Suprapubic skin (tissue), 4 donors: Measurements from ENCODE around the gene BLZF1. TPM values are rescaled to one million over a fixed set of nuclear protein-coding genes. Genes with fewer than 3 reads are reported as not detected.

Source experiments
- DNase-seq, 2 donors: peaks; one replicate each; pipeline ENCODE4 v3.0.0-alpha.2; 2019; ENCODE audit warnings: low spot score in 2 of 2
- H3K27ac ChIP-seq: fragments of 200-600 bp; sonication (generic); one replicate; pipeline ENCODE4 v1.5.1; 2019
- H3K27me3 ChIP-seq: fragments of 200-600 bp; sonication (generic); one replicate; pipeline ENCODE4 v1.5.1; 2019
- H3K36me3 ChIP-seq: fragments of 200-600 bp; sonication (generic); one replicate; pipeline ENCODE4 v1.5.1; 2019
- H3K4me1 ChIP-seq: fragments of 200-600 bp; sonication (generic); one replicate; pipeline ENCODE4 v1.5.1; 2019
- H3K4me3 ChIP-seq: fragments of 200-600 bp; sonication (generic); one replicate; pipeline ENCODE4 v1.5.1; 2019; ENCODE audit warnings: mild to moderate bottlenecking
- H3K9me3 ChIP-seq: fragments of 200-600 bp; sonication (generic); one replicate; pipeline ENCODE4 v1.5.1; 2019
- CTCF ChIP-seq, 2 donors: fragments of 200-600 bp in 1 of 2; fragments of 450-650 bp in 1 of 2; sonication (generic) in 1 of 2; IDR thresholded peaks; one replicate each; pipeline ENCODE4 v1.5.1; 2016 to 2019; ENCODE audit warnings: antibody characterized with exemption in 2 of 2, mild to moderate bottlenecking in 1 of 2, moderate library complexity in 1 of 2
- EP300 ChIP-seq: sonication (generic); formaldehyde crosslinking; IDR thresholded peaks from one replicate; pipeline ENCODE4 v1.6.1; 2017; ENCODE audit warnings: antibody characterized with exemption
- POLR2A ChIP-seq, 2 donors: fragments of 450-650 bp; IDR thresholded peaks; one replicate each; pipeline ENCODE4 v1.6.1; 2017; ENCODE audit warnings: antibody characterized with exemption in 2 of 2, mild to moderate bottlenecking in 2 of 2, moderate library complexity in 2 of 2
- POLR2AphosphoS5 ChIP-seq, 3 donors: sonication (generic); formaldehyde crosslinking; IDR thresholded peaks; one replicate each; pipeline ENCODE4 v1.6.1; 2017; ENCODE audit warnings: antibody characterized with exemption in 3 of 3
- WGBS: methylation state at CpG from one replicate; pipeline ENCODE4 v1.1.5; 2018; 5-methylcytosine and 5-hydroxymethylcytosine counted together
- total RNA-seq, 4 donors: library from RNA; depleted of rRNA; stranded (reverse); fragments of >200 nt; gene quantifications; one replicate each; pipeline ENCODE4 v1.1.0, GENCODE V29; 2016

The BLZF1 gene
- 10 to 100 TPM; 16.3 to 26.5 (median 25.9) TPM for total RNA-seq

GRCh38 chr1:169367686-169368405 is at the start of gene BLZF1, which contains the start of gene NME7:
Gene BLZF1 (plus strand): TSS chr1:169368195. CDS start chr1:169369523, 1,328 bp downstream.
Gene NME7 (minus strand): TSS chr1:169367797. CDS start chr1:169367710, 87 bp downstream.
- Histone ChIP-seq H3K4me1 (peaks cover 23% of the 10 kb centered on the region), H3K27me3 (no peaks in the 10 kb centered on the region), H3K4me3 (peak within 1 kb of the TSS; percentile 80), H3K36me3 (peaks cover 10% of the 10 kb centered on the region), H3K9me3 (no peaks in the 10 kb centered on the region), H3K27ac (peak within 1 kb of the TSS; percentile 84)
- TF ChIP-seq POLR2AphosphoS5 (IDR thresholded peaks at IDR 0.05) = no peak
- no peak for TF ChIP-seq CTCF (IDR thresholded peaks at IDR 0.05)
- no peak for TF ChIP-seq EP300
- no peak for TF ChIP-seq POLR2A (IDR thresholded peaks at IDR 0.05)
- under 1% methylated on average over 37 of the region's 37 CpGs for WGBS
- DNase-seq = peak; percentile 98

- TF ChIP-seq CTCF (IDR thresholded peaks at IDR 0.05) (no peak), EP300 (no peak), POLR2AphosphoS5 (IDR thresholded peaks at IDR 0.05) (no peak), POLR2A (IDR thresholded peaks at IDR 0.05) (no peak)
- DNase-seq = no peak
- Histone ChIP-seq H3K27ac (no peak overlapping the region), H3K4me1 (no peaks in the 10 kb centered on the region), H3K27me3 (no peaks in the 10 kb centered on the region), H3K9me3 (no peaks in the 10 kb centered on the region), H3K4me3 (no peak overlapping the region), H3K36me3 (no peaks in the 10 kb centered on the region)
- WGBS = 91% methylated on average over 3 of the region's 3 CpGs
These were observed 49.3 kb upstream of the BLZF1 start for GRCh38 chr1:169318536-169319244.

GRCh38 chr1:169321539-169321938 is 46.5 kb upstream of the BLZF1 start:
- no peaks in the 10 kb centered on the region for H3K27me3 ChIP-seq
- TF ChIP-seq CTCF (IDR thresholded peaks at IDR 0.05) = no peak
- TF ChIP-seq POLR2A (IDR thresholded peaks at IDR 0.05) = no peak
- TF ChIP-seq POLR2AphosphoS5 (IDR thresholded peaks at IDR 0.05) = no peak
- TF ChIP-seq EP300 = no peak
- no peak overlapping the region for H3K4me3 ChIP-seq
- no peaks in the 10 kb centered on the region for H3K4me1 ChIP-seq
- H3K27ac ChIP-seq = no peak overlapping the region
- H3K9me3 ChIP-seq = no peaks in the 10 kb centered on the region
- H3K36me3 ChIP-seq = no peaks in the 10 kb centered on the region
- WGBS = 90% methylated on average over 1 of the region's 1 CpG
- DNase-seq = no peak

- WGBS = 95% methylated on average over 3 of the region's 3 CpGs
- DNase-seq = no peak
These were observed 45.9 kb upstream of the BLZF1 start for GRCh38 chr1:169322138-169322537.

More at GRCh38 chr1:169322138-169322537, 45.9 kb upstream of the BLZF1 start:
- H3K36me3 ChIP-seq = no peaks in the 10 kb centered on the region
- H3K9me3 ChIP-seq = no peaks in the 10 kb centered on the region
- no peak for TF ChIP-seq POLR2A (IDR thresholded peaks at IDR 0.05)
- no peak for TF ChIP-seq POLR2AphosphoS5 (IDR thresholded peaks at IDR 0.05)
- no peak for TF ChIP-seq CTCF (IDR thresholded peaks at IDR 0.05)
- no peak for TF ChIP-seq EP300
- no peak overlapping the region for H3K4me3 ChIP-seq
- no peak overlapping the region for H3K27ac ChIP-seq
- no peaks in the 10 kb centered on the region for H3K4me1 ChIP-seq
- H3K27me3 ChIP-seq = no peaks in the 10 kb centered on the region
